ENCODE data around the gene RER1.

- TF ChIP-seq CTCF (IDR thresholded peaks at IDR 0.05) (no peak), POLR2A (IDR thresholded peaks at IDR 0.05) (no peak)
Measured at GRCh38 chr1:2380816-2381591, 10.6 kb upstream of the RER1 start.
